GM12891 (cell line): ENCODE measurements around the gene TRDN.

Experiments used
- POLR2A ChIP-seq: IDR thresholded peaks from 2 replicates; pipeline ENCODE4 v1.6.1; 2011; ENCODE audit warnings: low read depth, low read length, control low read depth
- POLR2AphosphoS5 ChIP-seq: IDR thresholded peaks from 2 replicates; pipeline ENCODE4 v1.6.1; 2011; ENCODE audit warnings: low read depth, low read length, control low read depth

DNA sequence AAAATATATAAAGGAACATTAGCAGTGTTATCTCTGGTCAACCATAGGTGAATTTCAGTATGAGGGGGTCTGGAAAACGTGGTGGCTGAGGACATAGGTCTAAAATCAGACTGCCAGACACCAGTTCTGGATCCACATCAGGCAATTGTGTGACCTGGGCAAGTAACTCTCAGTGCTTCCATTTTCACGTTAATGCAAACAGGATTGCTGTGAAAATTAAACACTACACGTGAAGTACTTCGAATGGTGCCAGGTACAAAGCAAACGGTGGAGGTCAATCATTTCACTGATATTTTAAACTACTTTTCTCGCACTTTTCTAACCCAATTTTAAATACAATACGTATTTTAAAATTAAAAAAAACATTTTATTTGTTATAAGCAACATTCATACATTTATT lies 315.7 kb downstream of the TRDN start:
- TF ChIP-seq POLR2AphosphoS5, result no peak
- TF ChIP-seq POLR2A, result no peak
